GM18861 (cell line): ENCODE measurements around the gene FAM83D.
"Not testable (repeated sequence)": the region's sequence is repeated elsewhere in the genome, so short reads cannot be mapped to it uniquely, and the experiment has no call there.

Experiments
- ATAC-seq: cut with Tn5 transposase; IDR thresholded peaks from one replicate; pipeline ENCODE4 v1.9.1; 2021; ENCODE audit not compliant: unreplicated experiment

Gene FAM83D

GRCh38 chr20:38932457-38933120, 6.4 kb downstream of the FAM83D start:
- no peak for ATAC-seq

- no peak for ATAC-seq
Observed at GRCh38 chr20:38934530-38934929, 8.3 kb downstream of the FAM83D start.

- ATAC-seq = no peak
Observed at GRCh38 chr20:38935285-38935684, 9.1 kb downstream of the FAM83D start.

GRCh38 chr20:38935967-38936407, 9.8 kb downstream of the FAM83D start:
- no peak for ATAC-seq

GRCh38 chr20:38937000-38937399, 10.8 kb downstream of the FAM83D start:
- ATAC-seq = no peak

GRCh38 chr20:38937978-38938473, 11.8 kb downstream of the FAM83D start:
- no peak for ATAC-seq

- no peak for ATAC-seq
Observed at GRCh38 chr20:38939686-38940085, 13.5 kb downstream of the FAM83D start.

- ATAC-seq = no peak
Observed at GRCh38 chr20:38940644-38941043, 14.4 kb downstream of the FAM83D start.

GRCh38 chr20:38941726-38942389, 15.6 kb downstream of the FAM83D start:
- no peak for ATAC-seq

GRCh38 chr20:38945012-38945411, 18.8 kb downstream of the FAM83D start:
- ATAC-seq = no peak

- ATAC-seq = no peak
Observed at GRCh38 chr20:38946836-38947235, 20.6 kb downstream of the FAM83D start.

- ATAC-seq = no peak
Observed at GRCh38 chr20:38947931-38948362, 21.7 kb downstream of the FAM83D start.

GRCh38 chr20:38950254-38950653, 24.0 kb downstream of the FAM83D start:
- no peak for ATAC-seq

GRCh38 chr20:38951611-38952010, 25.4 kb downstream of the FAM83D start:
- no peak for ATAC-seq

GRCh38 chr20:38952153-38952552, 25.9 kb downstream of the FAM83D start:
- ATAC-seq = no peak

GRCh38 chr20:38953630-38954340, 27.6 kb downstream of the FAM83D start:
- ATAC-seq = no peak

GRCh38 chr20:38957235-38957876, 31.1 kb downstream of the FAM83D start:
- no peak for ATAC-seq

- no peak for ATAC-seq
Observed at GRCh38 chr20:38957915-38958485, 31.8 kb downstream of the FAM83D start.

- not testable (repeated sequence) for ATAC-seq
Observed at GRCh38 chr20:38960187-38960687, 34.0 kb downstream of the FAM83D start.

GRCh38 chr20:38961530-38962043, 35.4 kb downstream of the FAM83D start:
- no peak for ATAC-seq
